Tibial nerve (tissue), 4 donors: ENCODE measurements around the gene DENND4C. TPM values are rescaled to one million over a fixed set of nuclear protein-coding genes. Genes with fewer than 3 reads are reported as not detected.
"Not testable (repeated sequence)": the region's sequence is repeated elsewhere in the genome, so short reads cannot be mapped to it uniquely, and the experiment has no call there.

Source experiments
- DNase-seq, 2 donors: peaks; one replicate each; pipeline ENCODE4 v3.0.0-alpha.2; 2019; ENCODE audit warnings: low spot score in 2 of 2
- H3K27ac ChIP-seq, 4 donors: fragments of 200-600 bp; sonication (generic) in 3 of 4; one replicate each; pipeline ENCODE4 v1.5.1; 2017 to 2019; ENCODE audit warnings: mild to moderate bottlenecking in 1 of 4
- H3K27me3 ChIP-seq, 2 donors: fragments of 200-600 bp; sonication (generic) in 1 of 2; one replicate each; pipeline versions ENCODE4 v1.5.1 to v1.6.0; 2017 to 2019
- H3K36me3 ChIP-seq, 3 donors: fragments of 200-600 bp; sonication (generic); one replicate each; pipeline ENCODE4 v1.5.1; 2018 to 2019
- H3K4me1 ChIP-seq, 4 donors: fragments of 200-600 bp; sonication (generic) in 3 of 4; one replicate each; pipeline ENCODE4 v1.5.1; 2017 to 2019
- H3K4me3 ChIP-seq, 4 donors: fragments of 200-600 bp; sonication (generic) in 3 of 4; one replicate each; pipeline ENCODE4 v1.5.1; 2017 to 2019; ENCODE audit warnings: mild to moderate bottlenecking in 1 of 4, moderate library complexity in 1 of 4
- H3K9me3 ChIP-seq, 4 donors: fragments of 200-600 bp; sonication (generic) in 3 of 4; one replicate each; pipeline ENCODE4 v1.5.1; 2017 to 2019
- EP300 ChIP-seq, 2 donors: sonication (generic); formaldehyde crosslinking; IDR thresholded peaks; one replicate each; pipeline ENCODE4 v1.6.1; 2017; ENCODE audit warnings: antibody characterized with exemption in 2 of 2, mild to moderate bottlenecking in 1 of 2
- POLR2A ChIP-seq, 2 donors: fragments of 450-650 bp; IDR thresholded peaks; one replicate each; pipeline ENCODE4 v1.6.1; 2017; ENCODE audit warnings: antibody characterized with exemption in 2 of 2, mild to moderate bottlenecking in 2 of 2, moderate library complexity in 2 of 2
- WGBS, 2 donors: methylation state at CpG; one replicate each; pipeline ENCODE4 v1.1.5; 2018; 5-methylcytosine and 5-hydroxymethylcytosine counted together
- total RNA-seq, 4 donors: library from RNA; depleted of rRNA; stranded (reverse); fragments of >200 nt; gene quantifications; one replicate each; pipeline ENCODE4 v1.1.0, GENCODE V29; 2016
- TF ChIP-seq, protein P1 (sequence below), 5 experiments: fragments of 200-600 bp in 3 of 5; fragments of 450-650 bp in 2 of 5; sonication (generic) in 3 of 5; IDR thresholded peaks; one replicate each; pipeline ENCODE4 v1.5.1; 2016 to 2019; ENCODE audit warnings: antibody characterized with exemption in 5 of 5, mild to moderate bottlenecking in 3 of 5, moderate library complexity in 2 of 5

Gene DENND4C
- total RNA-seq, 4 donors from 2014 or later = 60.4 to 102 (median 72.5) TPM

DNA sequence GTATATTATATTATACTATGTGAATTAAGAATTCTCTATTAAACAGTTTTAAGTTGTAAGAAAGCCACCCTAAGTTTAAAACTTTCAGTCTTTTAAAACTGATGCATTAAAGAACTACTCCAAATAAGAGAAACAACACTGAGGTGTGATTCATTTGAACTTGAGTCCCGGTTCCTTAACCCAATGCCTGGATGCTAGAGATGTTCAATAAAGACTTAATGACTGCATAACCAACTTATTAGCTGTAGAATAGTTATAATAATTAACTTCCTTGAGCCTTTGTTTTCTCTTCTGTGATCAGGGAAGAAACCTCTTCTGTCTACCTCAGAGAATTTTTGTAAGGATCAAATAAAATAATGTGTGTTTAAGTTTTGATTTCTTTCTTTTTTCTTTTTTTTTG is 45.3 kb upstream of the DENND4C start:
- no peaks in the 10 kb centered on the region for H3K36me3 ChIP-seq
- TF ChIP-seq EP300 (IDR thresholded peaks at IDR 0.05) = no peak
- TF ChIP-seq, protein P1, sequence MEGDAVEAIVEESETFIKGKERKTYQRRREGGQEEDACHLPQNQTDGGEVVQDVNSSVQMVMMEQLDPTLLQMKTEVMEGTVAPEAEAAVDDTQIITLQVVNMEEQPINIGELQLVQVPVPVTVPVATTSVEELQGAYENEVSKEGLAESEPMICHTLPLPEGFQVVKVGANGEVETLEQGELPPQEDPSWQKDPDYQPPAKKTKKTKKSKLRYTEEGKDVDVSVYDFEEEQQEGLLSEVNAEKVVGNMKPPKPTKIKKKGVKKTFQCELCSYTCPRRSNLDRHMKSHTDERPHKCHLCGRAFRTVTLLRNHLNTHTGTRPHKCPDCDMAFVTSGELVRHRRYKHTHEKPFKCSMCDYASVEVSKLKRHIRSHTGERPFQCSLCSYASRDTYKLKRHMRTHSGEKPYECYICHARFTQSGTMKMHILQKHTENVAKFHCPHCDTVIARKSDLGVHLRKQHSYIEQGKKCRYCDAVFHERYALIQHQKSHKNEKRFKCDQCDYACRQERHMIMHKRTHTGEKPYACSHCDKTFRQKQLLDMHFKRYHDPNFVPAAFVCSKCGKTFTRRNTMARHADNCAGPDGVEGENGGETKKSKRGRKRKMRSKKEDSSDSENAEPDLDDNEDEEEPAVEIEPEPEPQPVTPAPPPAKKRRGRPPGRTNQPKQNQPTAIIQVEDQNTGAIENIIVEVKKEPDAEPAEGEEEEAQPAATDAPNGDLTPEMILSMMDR (IDR thresholded peaks at IDR 0.05) = no peak
- TF ChIP-seq POLR2A (IDR thresholded peaks at IDR 0.05) = no peak
- H3K27ac ChIP-seq = peak overlapping the region; percentile 60 to 96 (median 86)
- 79 to 88% methylated on average over 1 of the region's 1 CpG for WGBS, 2 donors
- DNase-seq = no peak
- H3K27me3 ChIP-seq = no peaks in the 10 kb centered on the region
- H3K4me1 ChIP-seq = peaks cover 0 to 39% (median 22%) of the 10 kb centered on the region in 4 donors
- H3K4me3 ChIP-seq = no peak overlapping the region
- H3K9me3 ChIP-seq = no peaks in the 10 kb centered on the region

DNA sequence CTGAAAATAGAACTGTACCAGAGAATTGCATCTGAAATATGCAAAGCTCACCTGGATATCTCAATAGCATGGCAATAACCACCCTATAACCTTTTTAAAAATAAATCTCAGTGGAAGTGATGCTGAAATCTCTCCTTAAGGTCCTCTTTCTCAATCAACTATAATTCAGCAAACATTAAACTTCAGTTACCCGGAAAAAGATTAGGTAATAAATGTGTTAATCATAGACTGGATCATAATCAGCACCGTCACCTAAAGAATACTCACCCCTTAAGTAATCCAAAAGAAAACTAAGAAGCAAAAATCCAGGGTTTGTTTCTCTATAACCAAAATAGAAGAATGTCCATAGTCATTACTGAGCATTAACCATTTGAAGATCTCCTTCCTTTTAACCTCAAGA is 44.3 kb upstream of the DENND4C start:
- DNase-seq = no peak
- WGBS, 2 donors = 74 to 83% methylated on average over 2 of the region's 2 CpGs
- TF ChIP-seq POLR2A (IDR thresholded peaks at IDR 0.05) = no peak
- no peak for TF ChIP-seq EP300 (IDR thresholded peaks at IDR 0.05)
- TF ChIP-seq, protein P1 (IDR thresholded peaks at IDR 0.05) = no peak
- H3K4me1 ChIP-seq = peaks cover 0 to 39% (median 22%) of the 10 kb centered on the region in 4 donors
- H3K27me3 ChIP-seq = no peaks in the 10 kb centered on the region
- no peaks in the 10 kb centered on the region for H3K36me3 ChIP-seq
- no peaks in the 10 kb centered on the region for H3K9me3 ChIP-seq
- H3K27ac ChIP-seq = no peak overlapping the region
- no peak overlapping the region for H3K4me3 ChIP-seq

DNA sequence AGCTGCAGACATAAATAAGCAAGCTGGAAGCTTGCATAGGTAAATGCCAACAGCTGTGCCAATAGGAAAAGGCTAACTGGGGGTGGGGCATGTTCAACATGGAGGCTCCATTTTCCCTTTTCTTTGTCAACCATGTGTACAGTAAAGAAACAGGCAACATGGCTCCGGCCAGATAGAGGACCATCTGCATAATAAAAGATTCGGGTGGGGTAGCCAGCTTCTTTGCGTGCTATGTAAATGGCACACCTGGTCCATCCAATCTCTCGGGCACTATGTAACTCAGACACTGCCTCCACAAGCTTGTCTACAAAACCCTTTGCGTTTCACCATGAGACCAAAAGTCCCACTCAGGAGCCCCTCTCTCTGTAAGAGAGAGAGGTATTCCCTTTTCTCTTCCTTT is 41.7 kb upstream of the DENND4C start:
- 91 to 93% methylated on average over 5 of the region's 5 CpGs for WGBS, 2 donors

DNA sequence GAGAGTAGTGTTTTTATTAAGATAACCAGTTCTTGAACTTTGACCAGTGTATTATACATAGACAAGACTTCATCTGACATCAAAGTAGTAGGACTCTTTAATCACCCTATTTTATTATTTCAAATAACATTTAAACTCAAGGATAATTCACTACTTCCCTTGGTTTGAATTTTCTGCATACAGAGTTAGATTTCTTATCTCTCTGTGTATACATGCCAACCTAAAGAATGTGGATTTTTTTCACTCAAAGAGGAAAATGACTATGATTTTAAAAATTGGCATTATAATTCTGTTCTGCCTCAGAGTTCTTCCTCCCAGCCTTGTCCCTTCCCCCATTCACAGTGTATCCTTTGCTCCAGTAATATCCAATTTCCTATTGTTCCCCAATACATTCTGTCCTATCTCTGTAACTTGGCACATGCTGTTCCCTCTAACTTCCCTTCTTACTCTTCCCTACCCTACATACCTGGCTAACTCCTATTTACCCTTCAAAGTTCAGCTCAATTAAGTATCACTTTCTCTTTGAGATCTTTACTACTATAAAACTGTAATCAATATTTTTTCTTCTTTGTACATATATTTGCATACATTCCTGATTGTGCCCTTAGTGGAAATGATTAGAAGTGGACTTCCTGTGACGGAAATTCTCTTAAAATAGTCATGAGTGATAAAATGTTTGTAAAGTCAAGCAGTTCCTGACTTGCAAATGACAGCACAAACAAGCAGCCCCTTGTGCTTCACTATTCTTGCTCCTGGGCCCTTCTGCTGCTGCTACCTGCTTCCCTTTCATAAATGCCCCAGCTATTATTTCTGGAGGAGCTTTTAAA is 38.1 kb upstream of the DENND4C start:
- H3K27ac ChIP-seq = no peak overlapping the region
- H3K36me3 ChIP-seq = no peaks in the 10 kb centered on the region
- no peaks in the 10 kb centered on the region for H3K4me1 ChIP-seq
- DNase-seq = no peak
- no peaks in the 10 kb centered on the region for H3K9me3 ChIP-seq
- 71 to 75% methylated on average over 1 of the region's 1 CpG for WGBS, 2 donors
- no peaks in the 10 kb centered on the region for H3K27me3 ChIP-seq
- TF ChIP-seq, protein P1 (IDR thresholded peaks at IDR 0.05) = no peak
- TF ChIP-seq EP300 (IDR thresholded peaks at IDR 0.05) (no peak), POLR2A (IDR thresholded peaks at IDR 0.05) (no peak)
- H3K4me3 ChIP-seq = no peak overlapping the region

More for the DNA sequence above, 41.7 kb upstream of the DENND4C start:
- Histone ChIP-seq H3K4me1 (peaks cover 0 to 17% (median 10%) of the 10 kb centered on the region in 4 donors), H3K36me3 (no peaks in the 10 kb centered on the region), H3K4me3 (no peak overlapping the region), H3K27me3 (no peaks in the 10 kb centered on the region), H3K9me3 (no peaks in the 10 kb centered on the region), H3K27ac (no peak overlapping the region)
- DNase-seq = no peak
- TF ChIP-seq EP300 (IDR thresholded peaks at IDR 0.05) (no peak), POLR2A (IDR thresholded peaks at IDR 0.05) (no peak)
- TF ChIP-seq, protein P1 (IDR thresholded peaks at IDR 0.05) = no peak

DNA sequence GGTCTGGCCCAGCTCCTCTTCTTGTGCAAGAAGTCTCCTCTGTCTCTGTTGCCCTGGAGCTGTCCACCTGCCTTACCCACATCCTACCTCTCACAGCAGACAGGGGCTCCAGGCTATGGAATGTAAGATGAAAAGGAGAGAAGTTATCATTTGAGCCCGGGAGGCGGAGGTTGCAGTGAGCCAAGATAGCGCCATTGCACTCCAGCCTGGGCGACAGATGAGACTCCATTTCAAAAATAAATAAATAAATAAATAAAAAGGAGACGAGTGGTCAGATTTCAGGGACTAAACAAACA is 37.5 kb upstream of the DENND4C start:
- Histone ChIP-seq H3K4me3 (no peak overlapping the region), H3K36me3 (no peaks in the 10 kb centered on the region), H3K27me3 (no peaks in the 10 kb centered on the region), H3K9me3 (no peaks in the 10 kb centered on the region), H3K4me1 (no peaks in the 10 kb centered on the region), H3K27ac (no peak overlapping the region)
- whole genome bisulfite sequencing, 2 donors = 86% methylated on average over 5 of the region's 5 CpGs
- DNase-seq = no peak
- TF ChIP-seq EP300 (IDR thresholded peaks at IDR 0.05) (no peak), POLR2A (IDR thresholded peaks at IDR 0.05) (no peak)
- TF ChIP-seq, protein P1 (IDR thresholded peaks at IDR 0.05) = no peak

DNA sequence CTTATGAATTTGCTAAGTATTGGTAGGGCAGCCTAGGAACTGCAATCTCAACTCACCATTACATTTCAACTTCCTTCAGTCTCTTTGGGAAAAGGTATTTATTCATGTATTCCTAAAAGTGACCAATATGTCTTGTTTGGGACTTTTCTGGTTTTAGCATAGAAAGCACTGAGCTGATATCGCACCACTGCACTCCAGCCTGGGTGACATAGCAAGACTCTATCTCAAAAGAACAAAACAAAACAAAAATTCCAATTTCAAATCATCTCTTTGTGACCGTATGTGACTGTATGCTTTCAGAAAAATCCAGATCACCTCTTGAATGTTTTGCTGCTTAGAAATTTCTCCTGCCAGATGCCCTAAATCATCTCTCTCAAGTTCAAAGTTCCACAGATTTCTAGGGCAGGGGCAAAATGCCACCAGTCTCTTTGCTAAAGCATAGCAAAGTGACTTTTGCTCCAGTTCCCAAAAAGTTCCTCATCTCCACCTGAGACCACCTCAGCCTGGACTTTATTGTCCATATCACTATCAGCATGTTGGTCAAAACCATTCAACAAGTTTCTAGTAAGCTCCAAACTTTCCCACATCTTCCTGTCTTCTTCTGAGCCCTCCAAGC is 37.0 kb upstream of the DENND4C start:
- H3K4me3 ChIP-seq, H3K27me3 ChIP-seq, H3K27ac ChIP-seq, DNase-seq, H3K36me3 ChIP-seq, H3K9me3 ChIP-seq, H3K4me1 ChIP-seq: not testable (repeated sequence)
- WGBS, 2 donors = 87 to 91% methylated on average over 2 of the region's 2 CpGs
